ENCODE data around the gene GIPC2. TPM values are rescaled to one million over a fixed set of nuclear protein-coding genes. Genes with fewer than 3 reads are reported as not detected.

Gene GIPC2
- total and polyA plus RNA-seq, 9 of the 15 experiments (the other 6 are each of a cell fraction or from before 2014, with no cell fraction given): 0.01 to 0.05 (median 0.04) TPM; not detected in 3

GRCh38 chr1:78004719-78005447, 40.9 kb upstream of the GIPC2 start, which contains the start of gene DNAJB4 (continued):
- TF ChIP-seq FOXP4 (CRISPR knock-in tag; IDR thresholded peaks at IDR 0.05; ENCODE audit: borderline replicate concordance) (no peak), RBM22 (IDR thresholded peaks at IDR 0.05; ENCODE audit: low read depth, low read length, poor library complexity, severe bottlenecking) (no peak), USF2 (CRISPR knock-in tag; IDR thresholded peaks at IDR 0.05) (no peak), PHF20 (IDR thresholded peaks at IDR 0.05; ENCODE audit: partially characterized antibody) (no peak), WHSC1 (IDR thresholded peaks at IDR 0.05; ENCODE audit: low read length) (no peak), TARDBP (IDR thresholded peaks at IDR 0.05) (no peak), ASH1L (IDR thresholded peaks at IDR 0.05; ENCODE audit: borderline replicate concordance, low read depth, partially characterized antibody) (no peak), ZNF668 (CRISPR knock-in tag; IDR thresholded peaks at IDR 0.05) (no peak), SUPT5H (IDR thresholded peaks at IDR 0.05) (no peak; the same call in 1 of the 2 replicates), GABPB1 (CRISPR knock-in tag; IDR thresholded peaks at IDR 0.05) (no peak), CREB5 (CRISPR knock-in tag; IDR thresholded peaks at IDR 0.05) (0 out of 2 replicates have a peak, but pooled peaks have one; percentile 37), NCOA2 (IDR thresholded peaks at IDR 0.05; ENCODE audit: partially characterized antibody in 2 of 2) (no peak), THAP7 (CRISPR knock-in tag; IDR thresholded peaks at IDR 0.05) (no peak), ZNF184 (CRISPR knock-in tag; IDR thresholded peaks at IDR 0.05) (no peak), CAMTA2 (CRISPR knock-in tag; conservative IDR thresholded peaks at IDR 0.05) (no peak), SRSF9 (IDR thresholded peaks at IDR 0.05; ENCODE audit: borderline replicate concordance, low read depth, low read length) (no peak), ZBTB9 (CRISPR knock-in tag; IDR thresholded peaks at IDR 0.05) (no peak; the same call in 1 of the 2 replicates), HLTF (IDR thresholded peaks at IDR 0.05) (no peak), E2F3 (CRISPR knock-in tag; IDR thresholded peaks at IDR 0.05) (no peak), HDAC3 (IDR thresholded peaks at IDR 0.05; ENCODE audit: borderline replicate concordance, partially characterized antibody) (no peak), ZNF224 (CRISPR knock-in tag; IDR thresholded peaks at IDR 0.05) (no peak), L3MBTL2 (IDR thresholded peaks at IDR 0.05) (no peak), PHTF2 (CRISPR knock-in tag; IDR thresholded peaks at IDR 0.05) (peak; percentile 8; the same call in 1 of the 2 replicates), PHB (CRISPR knock-in tag; IDR thresholded peaks at IDR 0.05) (no peak), ZNF212 (CRISPR knock-in tag; IDR thresholded peaks at IDR 0.05) (0 out of 2 replicates have a peak, but pooled peaks have one; percentile 35)

All from K562 (cell line).